GM21737 (cell line): Measurements from ENCODE around the gene C2orf76.
"Not testable (repeated sequence)": the region's sequence is repeated elsewhere in the genome, so short reads cannot be mapped to it uniquely, and the experiment has no call there.

Experiments used
- ATAC-seq: cut with Tn5 transposase; IDR thresholded peaks from one replicate; pipeline ENCODE4 v1.9.1; 2021; ENCODE audit warnings: mild to moderate bottlenecking, moderate library complexity; ENCODE audit not compliant: unreplicated experiment

Gene C2orf76

DNA sequence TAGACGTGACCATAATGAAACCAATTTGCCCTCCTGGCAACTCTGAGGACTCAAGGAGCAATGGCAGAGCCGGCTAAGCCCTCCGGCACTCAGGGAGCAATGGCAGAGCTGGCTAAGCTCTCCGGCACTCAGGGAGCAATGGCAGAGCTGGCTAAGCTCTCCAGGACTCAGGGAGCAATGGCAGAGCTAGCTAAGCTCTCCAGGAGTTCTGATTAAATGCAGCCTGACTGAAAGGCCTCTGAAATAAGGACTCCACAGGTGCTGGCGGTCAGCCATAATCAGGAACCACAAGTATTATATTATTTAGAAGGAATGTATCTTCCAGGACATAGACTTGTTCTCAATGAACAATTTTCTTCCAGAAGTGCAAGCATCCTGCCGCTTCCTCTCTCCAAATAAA is 65.2 kb downstream of the C2orf76 start:
- ATAC-seq: no peak

GRCh38 chr2:119295688-119296375 is 70.8 kb downstream of the C2orf76 start:
- no peak for ATAC-seq

DNA sequence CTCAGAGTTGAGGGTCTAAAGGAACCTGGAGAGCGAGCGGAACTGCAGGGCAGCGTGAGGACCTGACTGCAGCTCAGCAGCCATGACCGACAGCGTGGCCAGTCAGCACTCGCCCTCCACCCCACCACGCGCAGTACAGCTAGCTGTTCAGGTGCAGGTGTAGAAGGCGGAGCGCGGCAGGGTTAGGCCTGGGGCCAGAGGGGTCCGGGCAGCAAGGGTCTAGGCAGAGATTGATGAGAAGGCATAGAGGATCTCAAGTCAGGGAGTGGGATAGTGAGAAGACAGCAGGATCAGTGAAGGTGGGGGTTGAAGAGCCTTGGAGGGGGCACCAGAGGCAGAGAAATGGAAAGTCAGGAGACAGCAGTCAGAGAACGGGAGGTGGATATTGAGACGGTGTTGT is 72.0 kb downstream of the C2orf76 start:
- no peak for ATAC-seq

GRCh38 chr2:119293900-119294299 is 72.7 kb downstream of the C2orf76 start:
- ATAC-seq: no peak

- no peak for ATAC-seq
Measured at GRCh38 chr2:119293254-119293653, 73.4 kb downstream of the C2orf76 start.

DNA sequence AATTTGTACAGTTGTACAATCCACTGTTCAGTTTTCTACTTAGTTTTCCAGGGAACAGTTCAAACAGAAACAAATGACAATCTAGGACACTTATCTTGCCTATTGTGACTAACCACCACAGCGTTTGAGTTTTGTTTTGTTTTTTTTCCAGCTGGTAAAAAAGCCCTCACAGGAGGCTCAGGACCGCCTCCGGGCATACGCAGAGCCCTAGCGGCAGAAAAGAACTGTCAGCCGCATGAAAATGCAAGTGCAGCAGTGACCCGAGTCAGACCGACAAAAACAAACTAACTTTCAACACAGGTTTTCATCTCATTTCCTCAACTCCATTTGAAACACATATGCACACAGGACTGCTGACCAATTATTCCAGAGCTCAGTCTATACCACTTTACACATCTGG is 74.4 kb downstream of the C2orf76 start:
- ATAC-seq: no peak

GRCh38 chr2:119291588-119292167 is 75.0 kb downstream of the C2orf76 start:
- no peak for ATAC-seq

GRCh38 chr2:119290859-119291587 is 75.6 kb downstream of the C2orf76 start:
- peak; percentile 61 for ATAC-seq

DNA sequence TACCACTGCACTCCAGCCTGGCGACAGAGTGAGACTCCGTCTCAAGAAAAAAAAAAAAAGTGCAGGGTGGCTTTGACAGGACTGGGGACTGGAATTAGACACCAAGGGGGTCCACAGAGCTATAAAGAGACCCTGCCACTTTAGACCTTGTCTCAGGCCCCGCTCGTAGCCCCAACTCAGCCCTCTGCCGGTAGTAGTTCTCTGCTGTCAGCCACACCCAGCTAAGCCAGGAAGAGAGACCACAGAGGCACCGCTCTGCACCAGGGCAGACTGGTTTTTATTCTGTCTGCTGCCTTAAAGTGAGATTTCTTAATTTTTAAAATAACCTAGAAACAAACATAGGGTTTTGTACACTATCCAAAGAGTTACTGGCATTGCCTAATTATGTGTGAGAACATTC is 77.0 kb downstream of the C2orf76 start:
- no peak for ATAC-seq

DNA sequence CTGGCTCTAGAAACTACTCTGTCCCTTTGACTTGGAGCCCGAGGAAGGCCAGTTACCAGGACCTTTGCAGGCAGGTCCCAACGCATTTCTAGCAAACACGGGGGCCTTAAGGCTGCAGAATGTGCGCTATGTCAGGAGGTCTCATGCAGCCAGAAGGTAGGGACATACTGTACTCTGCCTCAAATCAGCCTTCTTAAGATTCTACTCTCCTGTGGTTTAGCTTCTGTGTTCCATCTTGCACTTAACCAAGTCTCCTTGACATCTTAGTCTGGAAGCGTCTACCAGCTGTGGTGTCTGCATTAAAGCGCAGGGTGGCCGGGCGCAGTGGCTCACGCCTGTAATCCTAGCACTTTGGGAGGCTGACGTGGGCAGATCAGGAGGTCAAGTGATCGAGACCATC is 77.5 kb downstream of the C2orf76 start:
- no peak for ATAC-seq

DNA sequence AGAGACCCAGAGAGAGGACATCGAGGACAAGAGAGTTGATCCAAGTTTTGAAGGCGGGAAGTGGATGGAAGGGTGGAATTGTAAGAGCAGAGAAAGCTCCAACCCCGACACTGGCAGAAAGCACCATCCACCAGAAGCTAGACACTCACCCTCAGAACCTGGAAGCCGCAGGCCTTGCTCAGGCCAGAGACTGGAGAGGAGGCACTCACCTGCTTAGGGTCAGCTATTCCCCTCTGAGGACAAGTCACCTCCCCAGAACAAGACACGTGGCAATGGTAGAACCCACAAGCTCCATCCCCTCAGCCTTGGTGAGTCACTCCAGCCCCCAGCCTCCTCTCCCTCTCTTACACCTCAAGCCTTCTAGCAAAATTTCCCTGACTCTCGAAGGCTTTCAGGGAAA is 78.1 kb downstream of the C2orf76 start:
- ATAC-seq: no peak

GRCh38 chr2:119286661-119287060 is 80.0 kb downstream of the C2orf76 start:
- ATAC-seq: no peak

- no peak for ATAC-seq
Measured at GRCh38 chr2:119283873-119284331, 82.7 kb downstream of the C2orf76 start.

DNA sequence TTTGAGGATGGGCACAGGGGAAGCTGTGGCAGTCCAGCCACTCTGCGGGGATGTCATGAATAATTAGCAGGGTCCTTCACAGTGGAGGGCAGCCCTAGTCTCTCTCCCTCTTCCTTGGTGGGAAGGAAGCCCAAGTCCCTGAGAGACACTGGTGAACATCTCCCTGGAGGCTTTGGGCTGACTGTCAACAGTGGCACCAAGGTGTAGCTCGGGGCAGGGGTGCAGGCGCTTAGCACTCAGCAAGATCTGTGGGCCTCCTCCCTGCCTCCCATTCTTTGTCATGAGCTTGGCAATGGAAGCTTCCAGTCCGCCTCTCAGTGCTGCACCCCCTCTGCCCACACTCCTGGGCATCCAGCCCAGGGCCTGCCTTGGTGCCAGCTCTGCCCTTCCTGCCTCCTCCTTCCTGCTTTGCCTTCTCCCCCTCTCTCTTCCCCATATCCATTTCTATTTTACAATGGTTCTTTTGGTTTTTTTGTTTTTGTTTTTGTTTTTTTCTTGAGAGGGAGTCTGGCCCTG is 83.6 kb downstream of the C2orf76 start:
- no peak for ATAC-seq

DNA sequence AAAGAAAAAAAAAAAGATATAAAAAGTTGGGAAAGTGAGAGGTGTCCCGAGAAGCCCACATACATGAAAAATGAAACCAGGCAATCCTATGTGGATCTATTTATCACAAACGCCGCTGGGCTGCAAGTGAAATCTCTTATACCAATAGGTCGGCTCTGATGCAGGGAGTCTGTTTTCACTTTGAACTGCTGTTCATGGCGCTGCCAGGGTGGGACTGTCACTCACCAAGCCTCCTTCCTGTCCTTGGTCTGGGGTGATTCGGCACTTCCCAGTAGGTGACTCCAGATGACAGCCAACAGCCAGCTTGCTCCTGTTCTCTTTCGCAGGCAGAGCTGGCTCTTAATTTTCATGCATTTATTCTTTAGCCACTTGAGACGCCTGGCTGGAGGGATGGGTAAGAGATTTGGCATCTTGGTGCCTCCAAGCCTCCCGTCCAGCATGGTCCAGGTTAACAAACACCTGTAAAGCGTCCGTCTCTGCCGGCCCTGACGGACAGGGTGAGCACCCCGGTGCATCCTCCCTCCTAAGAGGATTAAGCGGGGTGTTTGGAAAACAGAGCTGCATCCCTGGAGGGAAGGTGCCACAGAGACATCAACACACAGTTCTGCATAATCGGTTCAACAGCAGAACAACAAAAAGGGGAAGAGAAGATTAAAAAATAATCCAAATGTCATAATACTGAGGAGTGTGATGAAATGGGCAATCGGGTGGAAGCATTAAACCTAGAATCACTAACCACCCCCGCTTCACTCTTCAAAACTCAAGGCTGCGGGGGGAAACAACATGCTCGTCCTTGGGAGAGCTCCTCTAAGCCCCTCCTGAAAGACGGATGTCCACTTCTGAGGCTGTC is 84.3 kb downstream of the C2orf76 start:
- no peak for ATAC-seq

DNA sequence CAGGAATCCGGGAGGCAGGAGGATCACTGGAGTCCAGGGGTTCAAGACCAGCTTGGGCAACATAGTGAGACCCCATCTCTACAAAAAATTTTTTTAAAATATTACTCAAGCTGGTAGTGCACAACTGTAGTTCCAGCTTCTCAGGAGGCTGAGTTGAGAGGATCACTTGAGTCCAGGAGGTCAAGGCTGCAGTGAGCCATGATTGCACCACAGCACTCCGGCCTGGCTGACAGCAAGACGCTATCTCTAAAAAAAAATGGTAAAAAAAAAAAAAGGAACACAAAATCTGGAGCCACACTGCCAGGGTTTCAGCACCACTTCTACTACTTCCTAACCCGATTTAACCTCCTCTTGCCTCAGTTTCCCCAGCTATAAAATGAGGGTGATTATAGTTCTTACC is 86.0 kb downstream of the C2orf76 start:
- no peak for ATAC-seq

DNA sequence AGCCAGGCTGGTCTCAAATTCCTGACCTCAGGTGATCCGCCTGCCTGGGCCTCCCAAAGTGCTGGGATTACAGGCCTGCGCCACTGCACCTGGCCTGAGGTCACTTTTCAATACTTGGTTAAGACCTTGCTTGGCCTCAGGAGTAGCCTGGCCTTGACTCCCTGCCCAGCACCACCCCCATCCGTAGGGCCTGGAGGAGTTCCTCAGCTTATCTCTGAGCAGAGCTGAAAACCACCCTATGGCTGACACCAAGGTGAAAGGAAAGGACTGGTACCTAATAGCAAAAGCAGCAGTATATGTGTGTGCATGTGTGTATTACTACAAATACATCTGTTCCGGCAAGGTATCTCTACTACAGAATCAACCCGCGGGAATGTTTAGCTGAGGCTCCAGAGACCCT is 87.0 kb downstream of the C2orf76 start:
- ATAC-seq: no peak

GRCh38 chr2:119278946-119279345 is 87.7 kb downstream of the C2orf76 start:
- ATAC-seq: no peak

DNA sequence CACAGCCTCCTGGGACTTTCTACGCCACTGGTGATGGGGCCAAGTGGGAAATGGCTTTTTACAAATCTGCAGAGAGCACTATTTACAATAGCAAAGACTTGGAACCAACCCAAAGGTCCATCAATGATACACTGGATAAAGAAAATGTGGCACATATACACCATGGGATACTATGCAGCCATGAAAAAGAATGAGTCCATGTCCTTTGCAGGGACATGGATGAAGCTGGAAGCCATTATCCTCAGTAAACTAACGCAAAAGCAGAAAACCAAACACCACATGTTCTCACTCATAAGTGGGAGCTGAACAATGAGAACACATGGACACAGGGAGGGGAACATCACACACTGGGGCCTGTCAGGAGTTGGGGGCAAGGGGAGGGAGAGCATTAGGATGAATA is 88.2 kb downstream of the C2orf76 start:
- ATAC-seq: not testable (repeated sequence)

DNA sequence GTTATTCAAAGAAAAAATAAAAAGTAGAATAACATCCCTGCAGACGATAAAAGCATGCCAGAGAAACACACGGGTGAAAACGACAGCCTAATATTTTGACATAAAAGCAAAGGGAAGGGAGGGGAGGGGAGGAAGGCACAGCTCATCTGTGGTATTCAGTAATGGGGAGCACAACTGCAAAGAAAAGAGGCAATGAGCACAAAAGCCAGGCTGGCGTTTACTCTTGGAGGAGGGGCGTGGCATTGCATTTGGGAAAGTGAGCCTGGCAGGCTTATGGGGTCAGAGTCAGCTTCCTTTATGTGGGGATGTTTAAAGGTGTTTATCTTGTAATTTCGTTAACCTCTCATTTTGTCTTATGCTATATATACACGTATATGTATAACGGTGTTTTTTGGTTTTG is 89.8 kb downstream of the C2orf76 start:
- no peak for ATAC-seq

DNA sequence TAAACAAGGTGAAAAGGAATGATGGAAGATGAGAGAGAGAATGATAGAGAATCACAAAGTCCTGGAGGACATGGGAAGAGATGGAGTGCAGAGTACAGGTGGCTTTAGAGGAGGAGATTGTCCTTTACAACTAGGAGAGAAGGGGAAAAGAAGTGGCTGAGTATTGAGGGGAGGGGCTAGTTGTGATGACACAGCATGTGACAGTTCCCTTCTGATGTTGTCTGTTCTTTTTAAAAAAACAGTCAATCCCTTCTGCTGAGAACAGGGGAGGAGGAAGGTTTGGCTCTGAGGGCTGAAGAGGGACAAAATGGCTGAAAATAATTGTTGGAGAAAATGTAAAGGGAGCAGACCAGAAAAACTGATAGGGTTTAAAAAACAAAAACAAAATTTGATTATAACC is 99.0 kb downstream of the C2orf76 start:
- no peak for ATAC-seq
